Liver (tissue), 9 donors: ENCODE data around the gene NTPCR. TPM values are rescaled to one million over a fixed set of nuclear protein-coding genes. Genes with fewer than 3 reads are reported as not detected.

Experiments used
- DNase-seq: peaks from one replicate; pipeline ENCODE4 v3.0.0-alpha.2; 2017; ENCODE audit warnings: low spot score
- H3K27ac ChIP-seq, 2 donors: one replicate each; pipeline ENCODE4 v1.7.0; 2013; ENCODE audit warnings: inconsistent platforms in 2 of 2, low read length in 2 of 2, control low read depth in 1 of 2, low read depth in 1 of 2, mild to moderate bottlenecking in 1 of 2
- H3K27me3 ChIP-seq, 4 donors: one replicate each; pipeline versions ENCODE4 v1.6.1 to v1.7.0; 2013; ENCODE audit warnings: low read length in 3 of 4, inconsistent platforms in 1 of 4, mild to moderate bottlenecking in 1 of 4, moderate library complexity in 1 of 4; ENCODE audit not compliant: control insufficient read depth in 4 of 4, insufficient read depth in 4 of 4
- H3K36me3 ChIP-seq, 4 donors: one replicate each; pipeline versions ENCODE4 v1.6.1 to v1.7.0; 2013; ENCODE audit warnings: low read length in 3 of 4, mild to moderate bottlenecking in 3 of 4, low read depth in 1 of 4, moderate library complexity in 1 of 4; ENCODE audit not compliant: control insufficient read depth in 4 of 4, insufficient read depth in 3 of 4
- H3K4me1 ChIP-seq, 4 donors: one replicate each; pipeline versions ENCODE4 v1.6.1 to v1.7.0; 2013; ENCODE audit warnings: low read length in 3 of 4, mild to moderate bottlenecking in 3 of 4, moderate library complexity in 1 of 4; ENCODE audit not compliant: control insufficient read depth in 4 of 4, insufficient read depth in 4 of 4
- H3K4me3 ChIP-seq, 3 donors: one replicate each; pipeline versions ENCODE4 v1.6.1 to v1.7.0; 2013; ENCODE audit warnings: low read length in 3 of 3, control low read depth in 1 of 3, low read depth in 1 of 3, mild to moderate bottlenecking in 1 of 3
- H3K9ac ChIP-seq, 2 donors: one replicate each; pipeline ENCODE4 v1.7.0; 2013; ENCODE audit warnings: low read length in 2 of 2, mild to moderate bottlenecking in 2 of 2, moderate library complexity in 2 of 2, control low read depth in 1 of 2, low read depth in 1 of 2
- H3K9me3 ChIP-seq, 4 donors: one replicate each; pipeline versions ENCODE4 v1.6.1 to v1.7.0; 2013; ENCODE audit warnings: low read length in 3 of 4; ENCODE audit not compliant: control insufficient read depth in 4 of 4
- ATF3 ChIP-seq: IDR thresholded peaks from 2 replicates; pipeline ENCODE4 v1.6.1; 2016; ENCODE audit warnings: antibody characterized with exemption
- CTCF ChIP-seq: fragments of 150-350 bp; IDR thresholded peaks from 2 replicates; pipeline ENCODE4 v1.5.1; 2017; ENCODE audit warnings: improper control_type of control experiment, low read depth, low read length; ENCODE audit not compliant: missing input control
- EGR1 ChIP-seq, 2 donors: IDR thresholded peaks; 2 replicates each; pipeline ENCODE4 v1.6.1; 2016 to 2018; ENCODE audit warnings: antibody characterized with exemption in 2 of 2, low read depth in 2 of 2
- FOXA1 ChIP-seq: IDR thresholded peaks from 2 replicates; pipeline ENCODE4 v1.6.1; 2016; ENCODE audit warnings: antibody characterized with exemption
- FOXA2 ChIP-seq: IDR thresholded peaks from 2 replicates; pipeline ENCODE4 v1.6.1; 2016; ENCODE audit warnings: antibody characterized with exemption
- GABPA ChIP-seq, 2 donors: IDR thresholded peaks in 1 of 2; conservative IDR thresholded peaks in 1 of 2; 2 replicates each; pipeline ENCODE4 v1.6.1; 2016; ENCODE audit warnings: antibody characterized with exemption in 2 of 2, mild to moderate bottlenecking in 1 of 2, moderate library complexity in 1 of 2
- HNF4A ChIP-seq, 2 donors: conservative IDR thresholded peaks; 2 replicates each; pipeline ENCODE4 v1.6.1; 2016; ENCODE audit warnings: antibody characterized with exemption in 2 of 2, mild to moderate bottlenecking in 2 of 2
- HNF4G ChIP-seq: IDR thresholded peaks from 2 replicates; pipeline ENCODE4 v1.6.1; 2016; ENCODE audit warnings: antibody characterized with exemption
- JUND ChIP-seq, 2 donors: IDR thresholded peaks; 2 replicates each; pipeline ENCODE4 v1.6.1; 2016; ENCODE audit warnings: antibody characterized with exemption in 2 of 2
- MAX ChIP-seq: IDR thresholded peaks from 2 replicates; pipeline ENCODE4 v1.6.1; 2016; ENCODE audit warnings: antibody characterized with exemption
- NR2F2 ChIP-seq: IDR thresholded peaks from 2 replicates; pipeline ENCODE4 v1.6.1; 2016; ENCODE audit warnings: antibody characterized with exemption
- RAD21 ChIP-seq, 2 donors: IDR thresholded peaks; 2 replicates each; pipeline ENCODE4 v1.6.1; 2016; ENCODE audit warnings: antibody characterized with exemption in 2 of 2, mild to moderate bottlenecking in 2 of 2
- REST ChIP-seq: IDR thresholded peaks from 2 replicates; pipeline ENCODE4 v1.6.1; 2016; ENCODE audit warnings: antibody characterized with exemption, mild to moderate bottlenecking
- RXRA ChIP-seq, 2 donors: IDR thresholded peaks; 2 replicates each; pipeline ENCODE4 v1.6.1; 2017 to 2018; ENCODE audit warnings: antibody characterized with exemption in 2 of 2, mild to moderate bottlenecking in 1 of 2
- SP1 ChIP-seq: IDR thresholded peaks from 2 replicates; pipeline ENCODE4 v1.6.1; 2018; ENCODE audit warnings: antibody characterized with exemption, mild to moderate bottlenecking
- TAF1 ChIP-seq: conservative IDR thresholded peaks from 2 replicates; pipeline ENCODE4 v1.6.1; 2016; ENCODE audit warnings: antibody characterized with exemption, mild to moderate bottlenecking
- YY1 ChIP-seq: IDR thresholded peaks from 2 replicates; pipeline ENCODE4 v1.6.1; 2016; ENCODE audit warnings: antibody characterized with exemption, mild to moderate bottlenecking
- ZBTB33 ChIP-seq: IDR thresholded peaks from 2 replicates; pipeline ENCODE4 v1.6.1; 2016; ENCODE audit warnings: antibody characterized with exemption
- WGBS: extraction: QIAGEN DNeasy Blood & Tissue Kit; methylation state at CpG from one replicate; pipeline ENCODE4 v1.1.7; 2013; 5-methylcytosine and 5-hydroxymethylcytosine counted together
- polyA plus RNA-seq, 2 donors: library from polyadenylated mRNA; stranded (reverse) in 1 of 2; unstranded in 1 of 2; fragments of 200-250 nt in 1 of 2; fragments of >200 nt in 1 of 2; fragmentation: Nextera tagmentation in 1 of 2; extraction: Ambion mirVana in 1 of 2; gene quantifications; one replicate each; pipeline versions ENCODE4 v1.2.1 to v1.2.3, GENCODE V29; 2013 to 2015
- total RNA-seq, 2 donors: library from RNA; depleted of rRNA; stranded (reverse); fragments of >200 nt; gene quantifications; one replicate each; pipeline ENCODE4 v1.2.3, GENCODE V29; 2014
- donor health status: healthy.
- donor health status: healthy.
- donor health status: healthy.
- donor health status: healthy.
- donor health status: healthy.

The NTPCR gene
- total and polyA plus RNA-seq, 4 donors, result 7.2 to 37.2 (median 19.2) TPM

- no peak for TF ChIP-seq REST
- no peak for TF ChIP-seq TAF1
- TF ChIP-seq CTCF, result no peak
- TF ChIP-seq FOXA1, result no peak
- no peak for TF ChIP-seq MAX
- no peak for TF ChIP-seq FOXA2
- TF ChIP-seq SP1, result no peak
- no peak for TF ChIP-seq NR2F2
- TF ChIP-seq RAD21 (IDR thresholded peaks at IDR 0.05), result no peak
- no peak for TF ChIP-seq ZBTB33
- no peak for TF ChIP-seq EGR1 (IDR thresholded peaks at IDR 0.05; ENCODE audit: low read depth in 2 of 2)
- no peak for TF ChIP-seq HNF4G
- TF ChIP-seq JUND (IDR thresholded peaks at IDR 0.05), result no peak
- no peak for TF ChIP-seq GABPA (IDR thresholded peaks at IDR 0.05 in 1 of 2, conservative IDR thresholded peaks at IDR 0.05 in 1 of 2)
- TF ChIP-seq RXRA (IDR thresholded peaks at IDR 0.05), result no peak
- TF ChIP-seq ATF3, result no peak
- no peak for TF ChIP-seq YY1
- TF ChIP-seq HNF4A (conservative IDR thresholded peaks at IDR 0.05), result no peak
- Histone ChIP-seq H3K9ac (no peak overlapping the region), H3K27ac (no peak overlapping the region), H3K9me3 (peaks cover 0 to 3% (median under 1%) of the 10 kb centered on the region in 4 donors), H3K4me3 (no peak overlapping the region), H3K27me3 (no peaks in the 10 kb centered on the region), H3K36me3 (no peaks in the 10 kb centered on the region), H3K4me1 (no peaks in the 10 kb centered on the region)
- WGBS, result 81% methylated on average over 2 of the region's 2 CpGs
- DNase-seq, result no peak
Measured at GRCh38 chr1:232996143-232996542, 45.7 kb downstream of the NTPCR start.
